NCI-H2196 treated with DMSO at 0.1 percent for 48 hours (cell line): ENCODE data around the gene BLID.

ENCODE experiments used
- DNase-seq: peaks from one replicate; lab custom pipeline; 2025; ENCODE audit not compliant: unreplicated experiment; lab: John Stamatoyannopoulos, UW

The BLID gene

DNA sequence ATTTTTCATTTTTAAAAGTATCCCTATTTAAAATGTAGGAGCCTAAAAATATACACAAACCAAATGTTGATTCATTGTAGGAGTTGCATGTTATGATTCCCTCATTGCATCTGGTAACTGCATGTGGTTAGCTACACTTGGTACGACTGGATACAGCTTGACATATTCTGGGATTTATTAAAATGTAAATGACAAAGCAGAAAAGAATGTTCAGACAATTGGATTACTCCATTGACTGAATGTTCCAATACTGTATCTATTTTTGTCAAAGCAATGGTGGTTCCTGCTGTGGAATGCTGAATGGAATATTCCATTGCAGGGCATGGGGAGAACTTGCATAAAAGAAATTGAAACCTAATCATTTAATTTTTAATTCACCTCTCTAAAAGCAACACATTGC lies 30.8 kb downstream of the BLID start:
- no peak for DNase-seq

DNA sequence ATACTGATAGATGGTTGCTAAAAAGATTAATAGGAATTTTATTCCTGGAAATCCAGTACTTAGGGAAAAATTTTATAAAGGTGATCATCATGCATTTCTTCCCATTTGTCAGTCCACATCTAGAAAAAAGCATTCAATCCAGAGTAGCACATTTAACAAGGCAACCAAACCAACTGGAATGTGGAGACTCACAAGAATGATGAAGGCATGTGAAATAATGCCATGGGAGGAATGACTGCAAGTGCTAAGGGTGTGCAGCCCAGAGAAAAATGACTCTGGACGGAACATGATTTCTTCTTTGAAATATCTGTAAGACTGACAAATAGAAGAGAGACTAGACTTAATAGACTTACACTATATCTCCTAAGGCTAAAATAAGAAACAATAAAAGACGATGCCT lies 33.8 kb downstream of the BLID start:
- DNase-seq: no peak

DNA sequence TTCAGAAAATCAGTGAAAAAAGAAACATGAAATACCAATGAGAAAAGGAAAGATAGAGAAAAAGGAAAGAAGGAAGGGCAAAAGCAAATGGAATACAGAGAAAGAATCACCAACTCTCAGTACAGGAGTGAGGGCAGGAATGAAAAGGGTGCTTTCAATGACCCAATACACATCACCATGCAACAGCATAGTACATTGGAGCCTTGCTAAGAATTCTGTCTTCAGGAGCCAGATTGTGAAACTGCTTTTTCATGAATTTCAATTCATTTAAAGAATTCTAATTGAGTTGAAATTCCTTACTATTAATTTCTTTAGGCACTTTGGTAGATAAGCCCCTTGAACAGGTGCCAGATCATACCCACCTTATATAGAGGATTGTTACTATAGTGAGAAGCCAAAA lies 34.9 kb downstream of the BLID start:
- no peak for DNase-seq

DNA sequence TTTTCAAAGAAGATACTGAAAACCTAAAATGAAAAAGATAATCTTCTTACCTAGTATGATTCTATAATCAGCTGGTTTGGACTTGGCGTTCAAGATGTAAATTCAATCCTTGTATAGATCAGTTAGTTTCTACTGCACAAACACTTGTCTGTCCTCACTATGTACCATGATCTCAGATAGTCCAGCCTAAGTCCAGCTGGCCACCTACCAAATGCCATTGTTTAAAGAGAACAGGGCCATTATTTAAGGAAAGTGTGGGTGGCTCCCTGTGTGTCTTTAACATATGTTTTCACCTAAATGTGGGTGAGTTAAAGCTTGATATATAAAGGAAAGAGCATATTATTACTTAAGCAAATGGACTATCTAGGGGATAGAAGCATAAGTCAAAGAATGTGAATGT lies 38.6 kb downstream of the BLID start:
- DNase-seq: no peak

DNA sequence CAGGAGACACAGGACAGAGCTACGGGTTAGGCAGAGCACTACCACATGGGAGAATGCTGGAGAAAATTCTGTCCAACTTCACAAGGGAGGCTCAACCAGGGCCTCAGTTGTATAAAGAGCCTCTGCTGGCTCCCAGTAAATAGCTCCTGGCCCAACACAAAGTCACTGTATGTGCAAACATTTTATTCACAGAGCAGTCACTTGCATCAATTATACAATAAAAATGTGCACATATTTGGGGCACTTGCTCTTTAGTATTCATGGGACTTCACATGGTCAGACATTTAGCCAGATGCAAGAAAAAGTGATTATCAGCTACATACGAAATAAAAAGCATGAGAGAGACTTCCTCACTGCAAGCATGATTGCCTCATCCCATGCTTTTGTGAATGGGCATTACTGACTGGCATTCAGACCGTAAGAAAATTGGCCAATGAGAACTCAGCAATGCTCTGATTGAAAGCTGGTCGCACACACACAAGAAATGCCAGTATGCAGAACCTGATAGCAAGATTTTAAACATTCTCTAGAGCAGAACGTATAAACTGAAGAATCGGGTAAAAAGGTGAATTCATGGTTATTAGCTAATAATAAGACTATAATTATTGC lies 39.4 kb downstream of the BLID start:
- DNase-seq: no peak

DNA sequence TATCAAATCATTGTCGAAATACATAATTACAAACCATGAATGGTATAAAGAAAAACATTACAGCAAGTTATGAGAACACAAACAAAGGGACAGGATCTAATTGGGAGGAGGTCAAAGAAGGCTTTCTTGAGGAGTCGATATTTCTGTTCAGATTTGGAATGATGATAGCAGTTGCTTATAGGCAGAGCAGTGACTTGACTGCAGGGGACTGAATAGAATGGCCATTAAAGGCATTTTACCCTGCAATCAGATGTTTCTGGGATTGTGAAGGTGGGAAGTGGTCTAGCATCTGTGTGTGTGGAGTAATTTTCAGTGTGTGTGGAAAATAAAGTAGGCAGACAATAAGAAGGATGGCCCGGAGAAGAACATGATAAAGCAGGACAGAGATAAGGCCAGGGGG lies 41.0 kb downstream of the BLID start:
- DNase-seq: no peak

DNA sequence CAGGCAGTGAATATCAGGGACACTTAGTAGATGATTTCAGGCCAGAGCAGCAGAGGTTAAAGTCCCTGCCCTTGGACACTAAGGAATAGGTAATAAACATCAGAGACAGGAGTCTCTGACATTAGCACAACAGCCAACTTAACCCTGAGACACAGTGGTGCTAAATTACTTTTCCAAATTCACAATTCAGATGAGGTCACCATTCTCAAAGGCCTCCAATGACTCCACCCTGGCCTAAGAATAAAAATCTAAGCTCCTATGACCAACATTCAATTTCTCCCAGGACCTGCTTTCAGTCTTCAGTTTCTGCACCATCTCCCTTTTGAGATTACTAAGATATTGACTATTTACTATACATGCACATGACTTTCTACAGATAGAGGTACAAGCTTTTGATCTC lies 42.0 kb downstream of the BLID start:
- DNase-seq: no peak

DNA sequence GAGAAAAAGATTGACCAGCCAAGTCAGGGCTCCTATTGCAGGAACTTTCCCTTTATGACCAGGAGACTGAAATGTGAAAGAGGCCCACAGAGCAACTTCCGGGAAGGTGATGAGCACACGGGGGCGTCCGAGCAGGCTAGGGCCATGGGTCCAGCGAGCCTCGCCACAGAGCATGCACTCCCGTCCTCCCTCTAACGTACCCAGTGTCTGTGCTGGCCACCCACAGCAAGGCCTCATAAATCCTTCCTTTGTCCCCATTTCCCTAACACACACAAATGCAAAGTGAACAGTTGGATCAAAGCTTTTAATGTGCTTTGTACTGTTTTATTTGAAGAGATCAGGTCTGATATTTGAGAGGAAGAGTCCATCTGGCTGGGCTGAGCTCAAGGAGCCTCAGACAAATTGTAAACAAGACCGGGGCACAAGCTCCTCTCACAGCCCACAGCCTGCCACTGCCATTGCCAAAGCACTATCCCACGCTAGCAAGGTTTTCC lies 44.3 kb downstream of the BLID start:
- no peak for DNase-seq

DNA sequence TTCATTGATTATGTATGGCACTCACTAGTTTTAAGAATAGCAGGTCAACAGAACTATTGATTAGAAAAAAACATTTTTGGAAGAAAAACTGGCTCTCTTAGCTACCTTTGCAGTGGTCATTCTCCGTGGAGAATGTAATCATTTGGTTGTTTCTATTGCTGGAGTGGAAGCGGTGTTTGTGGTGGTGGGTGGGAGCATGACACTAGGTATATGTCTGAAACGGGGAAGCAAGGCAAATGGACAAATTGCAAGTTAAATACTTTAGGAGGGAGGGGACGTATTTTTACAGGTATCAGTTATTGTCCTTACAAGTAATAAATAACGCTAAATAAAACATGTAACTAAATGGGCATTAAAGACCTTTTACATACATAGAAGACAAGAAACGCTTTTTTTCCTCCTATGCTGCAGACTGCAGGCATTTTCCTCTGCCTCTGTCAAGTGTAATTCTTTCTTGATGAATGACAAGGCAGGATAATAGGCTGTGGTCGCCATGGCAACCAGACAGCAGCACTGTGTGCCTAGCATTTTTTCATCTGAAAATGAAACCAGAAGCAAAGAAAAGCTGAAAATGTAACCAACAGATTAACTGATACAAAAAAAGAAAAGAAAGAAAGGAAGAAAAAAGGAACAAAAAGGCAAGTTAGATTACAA lies 46.2 kb downstream of the BLID start:
- DNase-seq: no peak

DNA sequence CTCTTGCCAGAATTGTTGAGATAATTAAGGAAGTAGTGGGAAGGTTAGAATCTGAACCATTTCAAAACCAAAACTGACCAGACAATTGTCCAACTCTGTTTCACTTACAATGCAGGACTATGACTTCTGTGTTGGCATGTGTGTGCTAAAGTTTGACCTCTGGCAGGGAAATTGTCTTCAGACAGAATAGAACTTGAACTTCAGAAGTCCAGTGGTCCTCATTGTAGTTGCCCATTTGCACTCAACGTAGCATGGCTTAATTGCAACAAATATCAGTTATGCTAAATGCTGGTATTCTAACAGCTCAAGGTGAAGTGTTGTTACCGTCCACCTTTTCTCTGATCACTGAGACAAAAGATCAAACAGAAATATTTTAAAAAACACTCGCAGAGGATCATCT lies 47.2 kb downstream of the BLID start:
- no peak for DNase-seq

DNA sequence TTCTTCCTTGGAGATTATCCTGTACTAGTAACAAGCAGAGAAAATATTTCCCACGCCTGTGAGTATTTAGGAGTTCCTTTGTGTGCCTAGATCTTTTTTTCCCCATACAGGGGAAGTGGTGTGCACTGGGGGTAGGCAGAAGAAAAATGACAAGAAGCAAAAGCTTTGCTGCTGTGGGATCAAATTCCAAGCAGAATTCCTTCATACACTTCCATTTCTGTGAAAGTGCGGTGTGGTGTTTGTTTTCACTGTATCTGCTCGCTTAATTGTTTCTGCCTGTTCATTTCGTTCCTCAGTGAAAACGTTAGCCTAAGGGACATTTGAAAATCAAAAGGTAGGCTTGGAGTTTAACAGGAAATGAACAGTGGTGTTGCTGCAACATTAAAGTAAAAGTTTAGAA lies 47.9 kb downstream of the BLID start:
- DNase-seq: no peak
